Mesenteric fat pad (tissue), 1 donor: ENCODE measurements around the gene NHSL1. TPM values are rescaled to one million over a fixed set of nuclear protein-coding genes. Genes with fewer than 3 reads are reported as not detected.

Experiments used
- DNase-seq: peaks from one replicate; pipeline ENCODE4 v3.0.0-alpha.2; 2020; ENCODE audit warnings: low spot score
- total RNA-seq: library from RNA; stranded (reverse); fragmentation: NEBNext Ultra II Directional; extraction: Animal tissue kit (Norgen Biotek cat#: 25700); gene quantifications from one replicate; pipeline ENCODE4 v1.2.1, GENCODE V29; 2021
- donor health status: DM: yes; HTN: yes; CAD: no.

NHSL1 gene
- total RNA-seq, 1 donor from 2014 or later: 11.9 TPM

- no peak for DNase-seq
Measured at GRCh38 chr6:138523347-138524210, 24.3 kb upstream of the NHSL1 start.

- DNase-seq: no peak
Measured at GRCh38 chr6:138522611-138523010, 23.3 kb upstream of the NHSL1 start.

GRCh38 chr6:138521790-138522189 lies 22.5 kb upstream of the NHSL1 start:
- no peak for DNase-seq

- no peak for DNase-seq
Measured at GRCh38 chr6:138520463-138520862, 21.2 kb upstream of the NHSL1 start.

- no peak for DNase-seq
Measured at GRCh38 chr6:138518054-138518453, 18.8 kb upstream of the NHSL1 start.

- DNase-seq: no peak
Measured at GRCh38 chr6:138517635-138518034, 18.3 kb upstream of the NHSL1 start.

- DNase-seq: no peak
Measured at GRCh38 chr6:138515657-138516248, 16.5 kb upstream of the NHSL1 start.

GRCh38 chr6:138514860-138515540 lies 15.7 kb upstream of the NHSL1 start:
- no peak for DNase-seq

- no peak for DNase-seq
Measured at GRCh38 chr6:138512609-138513008, 13.3 kb upstream of the NHSL1 start.

- no peak for DNase-seq
Measured at GRCh38 chr6:138510093-138510492, 10.8 kb upstream of the NHSL1 start.

GRCh38 chr6:138509371-138509770 lies 10.1 kb upstream of the NHSL1 start:
- no peak for DNase-seq

GRCh38 chr6:138508676-138508988 lies 9.3 kb upstream of the NHSL1 start:
- DNase-seq: no peak

- DNase-seq: no peak
Measured at GRCh38 chr6:138507977-138508675, 8.8 kb upstream of the NHSL1 start.

GRCh38 chr6:138504764-138505689 lies 5.7 kb upstream of the NHSL1 start:
- DNase-seq: no peak

- no peak for DNase-seq
Measured at GRCh38 chr6:138503881-138504680, 4.8 kb upstream of the NHSL1 start.

- no peak for DNase-seq
Measured at GRCh38 chr6:138502546-138502945, 3.3 kb upstream of the NHSL1 start.

GRCh38 chr6:138500867-138501446 lies 1.7 kb upstream of the NHSL1 start:
- no peak for DNase-seq

GRCh38 chr6:138500045-138500665 lies 861 bp upstream of the NHSL1 start:
- DNase-seq: no peak
